ENCODE measurements around the gene EFCAB9.

Gene EFCAB9

GRCh38 chr5:172245046-172245445 lies 51.1 kb downstream of the EFCAB9 start:
- DNase-seq: no peak

DNA sequence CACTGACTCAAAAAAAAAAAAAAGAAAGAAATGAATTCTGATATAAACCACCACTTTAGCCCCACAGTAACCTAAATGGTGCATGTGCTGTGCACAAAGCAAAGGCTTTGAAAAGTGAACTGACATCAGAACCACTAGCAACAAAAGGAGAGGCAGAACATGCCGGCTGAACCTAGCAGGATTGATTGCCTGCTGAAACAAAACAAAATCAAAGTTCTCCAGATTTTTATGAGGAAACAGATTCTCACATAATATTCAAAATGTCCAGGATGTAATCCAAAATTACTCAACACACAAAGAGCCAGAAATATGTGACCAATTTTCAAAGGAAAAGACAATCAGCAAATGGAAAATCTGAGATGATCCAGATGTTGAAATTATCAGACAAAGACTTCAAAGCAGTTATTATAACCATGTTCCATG lies 51.7 kb downstream of the EFCAB9 start:
- no peak for DNase-seq

GRCh38 chr5:172248637-172249036 lies 54.7 kb downstream of the EFCAB9 start:
- no peak for DNase-seq

- DNase-seq: no peak
Measured at GRCh38 chr5:172251419-172251818, 57.4 kb downstream of the EFCAB9 start.

- DNase-seq: no peak
Measured at GRCh38 chr5:172252501-172252900, 58.5 kb downstream of the EFCAB9 start.
